NCI-H2107 treated with DMSO at 0.1 percent for 48 hours (cell line): ENCODE measurements around the gene VKORC1.
A peak's percentile ranks its signal among the peaks of the same experiment; 100 is the strongest.
"Not testable (repeated sequence)": the region's sequence is repeated elsewhere in the genome, so short reads cannot be mapped to it uniquely, and the experiment has no call there.

Experiments used
- DNase-seq: peaks from one replicate; lab custom pipeline; 2025; ENCODE audit not compliant: unreplicated experiment; lab: John Stamatoyannopoulos, UW

VKORC1 gene

DNA sequence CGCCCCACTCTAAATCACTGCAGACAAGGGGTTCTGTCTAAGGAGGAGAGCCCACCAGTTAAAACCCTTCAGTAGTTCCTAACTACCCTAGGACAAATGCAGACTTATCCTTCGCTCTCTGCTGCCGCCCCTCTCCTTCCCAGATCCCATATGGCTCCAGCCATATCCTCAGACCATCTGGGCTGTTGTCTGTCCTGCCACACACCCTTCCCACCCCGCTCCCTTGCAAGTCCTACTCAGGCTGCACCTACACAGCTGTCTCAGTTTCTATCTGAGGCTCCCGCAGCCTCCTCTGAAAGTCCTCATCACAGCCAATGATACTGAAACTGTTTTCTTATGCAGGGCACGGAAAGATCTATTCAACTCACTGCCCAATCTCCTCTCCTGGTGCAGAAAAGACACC, 12.9 kb upstream of the VKORC1 start:
- no peak for DNase-seq

DNA sequence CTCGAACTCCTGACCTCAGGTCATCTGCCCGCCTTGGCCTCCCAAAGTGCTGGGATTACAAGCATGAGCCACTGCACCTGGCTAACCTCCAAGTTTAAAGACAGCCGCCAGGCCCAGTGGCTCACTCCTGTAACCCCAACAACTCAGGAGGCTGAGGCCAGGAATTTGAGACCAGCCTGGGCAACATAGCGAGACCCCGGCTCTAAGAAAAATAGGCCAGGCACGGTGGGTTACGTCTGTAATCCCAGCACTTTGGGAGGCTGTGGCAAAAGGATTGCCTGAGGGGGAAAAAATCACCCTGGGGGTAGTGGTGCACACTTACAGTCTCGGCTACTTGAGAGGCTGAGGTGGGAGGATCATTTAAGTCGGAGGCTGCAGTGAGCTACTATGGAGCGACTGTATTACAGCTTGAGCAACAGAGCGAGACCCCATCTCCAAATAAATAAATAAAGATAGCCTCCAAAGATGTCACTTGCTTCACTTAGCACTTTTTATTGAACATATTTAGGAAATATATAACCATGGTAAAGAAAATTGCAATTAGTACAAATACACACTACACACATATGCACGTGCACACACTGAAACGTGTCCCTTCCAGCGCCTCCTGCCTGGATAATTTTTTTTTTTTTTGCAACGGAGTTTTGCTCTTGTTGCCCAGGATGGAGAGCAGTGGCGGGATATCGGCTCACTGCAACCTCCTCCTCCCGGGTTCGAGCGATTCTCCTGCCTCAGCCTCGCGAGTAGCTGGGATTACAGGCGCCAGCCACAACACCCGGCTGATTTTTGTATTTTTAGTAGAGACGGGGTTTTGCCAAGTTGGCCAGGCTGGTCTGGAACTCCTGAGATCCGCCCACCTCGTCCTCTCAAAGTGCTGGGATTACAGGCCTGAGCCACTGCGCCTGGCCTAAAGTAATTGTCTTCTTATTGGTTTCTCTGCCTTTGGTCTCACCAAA, 12.2 kb upstream of the VKORC1 start:
- DNase-seq, result no peak

DNA sequence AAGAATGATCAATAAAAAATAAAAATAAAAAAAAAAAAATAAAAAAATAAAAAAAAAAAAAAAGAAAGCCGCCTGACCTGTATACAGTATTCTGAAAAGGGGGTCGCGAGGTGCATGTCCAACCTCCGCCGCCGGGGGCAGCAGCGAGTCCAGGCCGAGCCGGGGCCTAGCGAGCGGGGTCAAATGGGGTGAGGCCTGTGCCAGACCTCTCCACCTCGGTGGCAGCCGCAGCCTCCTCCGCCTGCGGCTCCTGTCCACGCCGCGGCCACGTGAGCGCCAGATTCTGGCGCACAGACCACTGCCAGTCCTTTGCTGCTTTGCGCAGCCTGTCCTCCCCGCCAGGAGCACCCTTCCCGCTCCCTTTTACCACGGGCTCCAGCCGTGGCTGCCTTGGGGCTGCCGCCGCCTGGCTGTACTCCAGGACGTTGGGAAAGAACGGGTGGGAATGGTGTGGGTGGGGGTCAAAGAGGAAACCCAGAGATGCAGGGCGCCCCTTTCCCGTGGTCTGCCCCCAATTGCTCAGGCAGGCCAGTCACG, 11.1 kb upstream of the VKORC1 start:
- DNase-seq, result peak; percentile 11

DNA sequence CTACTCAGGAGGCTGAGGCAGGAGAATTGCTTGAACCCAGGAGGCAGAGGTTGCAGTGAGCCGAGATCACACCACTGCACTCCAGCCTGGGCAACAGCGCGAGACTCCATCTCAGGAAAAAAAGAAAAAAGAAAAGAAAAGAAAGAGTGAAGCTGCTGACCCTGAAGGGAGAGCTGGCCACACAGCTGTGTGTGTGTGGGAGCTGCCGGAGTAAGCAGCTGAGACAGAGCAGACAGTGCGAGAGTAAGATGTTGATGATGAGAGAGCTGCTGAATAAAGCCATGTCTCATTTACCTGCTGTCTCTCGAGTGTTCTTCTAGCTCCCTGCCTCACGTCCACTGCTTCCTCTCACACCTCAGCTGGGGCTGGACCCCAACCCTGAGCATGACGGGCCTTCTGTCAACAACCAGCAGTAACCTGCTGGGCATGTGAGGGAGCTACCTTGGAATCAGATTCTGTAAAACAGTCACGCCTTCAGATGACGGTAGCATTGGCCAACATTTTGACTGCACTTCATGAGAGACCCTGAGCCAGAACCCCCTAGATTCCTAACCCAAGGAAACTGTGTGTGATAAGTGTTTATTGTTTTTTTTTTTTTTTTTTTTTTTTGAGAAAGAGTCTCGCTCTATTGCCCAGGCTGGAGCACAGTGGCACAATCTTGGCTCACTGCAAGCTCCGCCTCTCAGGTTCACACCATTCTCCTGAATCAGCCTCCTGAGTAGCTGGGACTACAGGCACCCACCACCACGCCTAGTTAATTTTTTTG, 6.5 kb upstream of the VKORC1 start:
- not testable (repeated sequence) for DNase-seq

DNA sequence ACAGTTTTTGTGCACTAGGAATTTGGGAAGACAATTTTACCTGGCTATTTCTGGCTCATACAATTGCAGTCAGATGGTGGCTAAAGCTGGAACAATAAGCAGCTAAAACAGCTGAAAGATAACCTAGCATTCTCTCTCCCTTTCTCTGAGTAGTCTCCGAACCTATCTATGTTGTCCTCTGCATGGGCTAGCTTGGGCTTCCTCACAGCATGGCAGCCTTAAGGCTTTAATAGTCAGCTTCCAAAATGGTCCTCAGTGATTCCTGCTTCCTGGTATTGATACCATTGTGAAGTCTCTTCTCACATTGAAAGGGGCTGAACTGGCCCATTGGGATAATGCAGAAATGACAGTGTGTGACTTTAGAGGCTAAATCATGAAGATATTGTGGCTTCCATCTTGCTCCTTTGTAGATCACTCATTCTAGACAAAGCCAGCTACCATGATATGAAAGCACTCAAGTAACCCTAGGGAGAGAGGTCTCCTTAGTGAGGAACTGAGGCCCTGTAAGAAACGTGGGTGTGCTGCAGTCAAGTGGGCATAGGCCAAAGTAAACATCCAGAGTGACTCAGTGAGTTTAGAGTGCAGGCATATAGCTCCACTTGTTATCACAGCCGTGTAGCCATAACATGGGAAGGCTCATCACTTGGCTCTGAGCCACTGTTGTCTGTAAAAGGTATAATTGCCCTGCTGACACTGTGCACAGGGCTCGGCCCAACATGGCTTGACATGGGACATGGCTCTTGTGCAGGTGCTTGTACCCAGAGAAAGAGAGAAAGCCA, 5.5 kb upstream of the VKORC1 start:
- DNase-seq, result no peak

DNA sequence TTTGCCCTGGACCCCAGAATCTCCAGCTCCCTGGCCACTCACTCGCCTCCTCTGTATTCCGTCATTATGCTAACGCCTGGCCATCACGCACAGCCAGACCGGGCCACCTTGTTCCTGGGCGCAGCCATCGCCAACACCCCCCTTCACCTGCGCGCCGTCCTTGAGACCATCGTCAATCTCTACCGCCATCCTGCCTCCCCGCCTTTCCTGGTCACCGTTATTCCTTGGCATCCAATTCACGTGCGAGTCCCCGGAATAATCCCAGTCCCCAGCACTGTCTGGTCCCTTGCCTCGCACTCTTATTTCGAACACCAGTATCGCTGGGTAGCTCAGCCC, 541 bp downstream of the VKORC1 start:
- no peak for DNase-seq

DNA sequence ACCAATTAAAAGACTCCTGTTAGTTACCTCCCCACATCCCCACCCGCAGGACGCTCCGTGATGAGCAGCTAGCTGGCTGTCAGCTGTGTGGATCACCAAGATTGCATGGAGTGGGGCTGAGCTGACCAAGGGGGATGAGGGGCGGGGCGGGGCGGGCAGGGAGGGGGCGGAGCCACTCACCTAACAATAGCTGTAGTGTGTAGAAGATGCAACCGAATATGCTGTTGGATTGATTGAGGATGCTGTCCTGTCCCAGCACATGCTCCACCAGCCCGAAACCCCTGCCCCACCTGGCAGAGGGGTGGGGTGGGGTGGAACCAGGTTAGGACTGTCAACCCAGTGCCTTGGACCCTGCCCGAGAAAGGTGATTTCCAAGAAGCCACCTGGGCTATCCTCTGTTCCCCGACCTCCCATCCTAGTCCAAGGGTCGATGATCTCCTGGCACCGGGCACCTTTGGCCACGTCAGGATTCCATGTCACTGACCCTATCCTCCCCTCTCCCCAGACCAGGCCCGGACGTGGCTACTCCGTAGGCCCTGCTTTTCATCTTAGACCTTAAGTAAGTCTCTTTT, 1.4 kb downstream of the VKORC1 start:
- peak; percentile 2 for DNase-seq

DNA sequence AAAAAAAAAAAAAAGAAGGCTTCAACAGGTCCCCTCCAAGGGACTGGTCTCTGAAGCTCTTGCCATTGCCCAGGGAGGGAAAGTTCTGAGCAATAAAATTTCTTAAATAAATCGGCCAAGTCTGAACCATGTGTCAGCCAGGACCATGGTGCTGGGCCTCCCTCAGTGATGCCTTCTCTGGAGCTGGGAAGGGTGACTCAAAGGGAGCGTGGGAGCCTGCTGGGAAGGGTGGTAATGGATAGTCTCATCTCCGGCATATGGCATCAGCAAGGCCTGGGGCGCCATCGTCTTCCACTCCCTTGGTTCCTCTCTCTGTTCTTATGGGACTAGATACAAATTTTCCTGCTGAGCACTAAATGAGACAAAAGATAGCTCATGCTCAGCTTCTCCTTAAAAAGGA, 2.3 kb downstream of the VKORC1 start:
- DNase-seq, result no peak

DNA sequence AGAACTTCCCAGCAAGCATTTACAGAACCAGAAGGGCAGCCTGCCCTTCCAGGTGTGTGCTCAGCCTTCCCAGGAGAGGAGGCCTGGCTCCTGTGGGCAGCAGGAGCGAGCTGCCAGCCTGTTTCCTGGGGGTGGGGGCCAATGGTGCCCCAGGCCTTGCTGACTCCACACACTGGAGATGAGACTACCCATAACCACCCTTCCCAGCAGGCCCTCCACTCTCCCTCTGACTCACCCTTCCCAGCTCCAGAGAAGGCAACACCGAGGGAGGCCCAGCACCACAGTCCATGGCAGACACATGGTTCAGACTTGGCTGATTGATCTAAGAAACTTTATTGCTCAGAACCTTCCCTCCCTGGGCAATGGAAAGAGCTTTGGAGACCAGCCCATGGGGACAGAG, 4.1 kb downstream of the VKORC1 start:
- DNase-seq, result no peak

DNA sequence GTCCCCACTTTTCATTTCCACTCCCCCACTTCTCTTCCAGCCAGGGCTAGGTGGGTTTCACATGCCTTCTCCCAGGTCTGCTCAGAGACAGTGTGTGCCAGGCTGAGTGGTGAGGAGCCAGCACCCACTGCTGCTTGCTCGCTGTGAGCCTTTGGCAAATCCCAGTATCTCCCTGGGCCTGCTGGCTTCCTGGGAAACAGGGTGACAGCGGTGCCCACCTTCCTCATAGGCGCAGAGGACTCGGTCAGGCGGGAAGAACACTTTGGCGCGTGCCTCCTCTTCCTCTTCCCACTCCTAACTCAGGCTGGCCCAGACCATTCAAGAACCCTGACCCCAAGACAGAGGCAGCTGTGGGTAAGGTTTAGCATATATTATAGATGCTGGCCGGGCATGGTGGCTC, 5.4 kb downstream of the VKORC1 start:
- DNase-seq, result no peak

DNA sequence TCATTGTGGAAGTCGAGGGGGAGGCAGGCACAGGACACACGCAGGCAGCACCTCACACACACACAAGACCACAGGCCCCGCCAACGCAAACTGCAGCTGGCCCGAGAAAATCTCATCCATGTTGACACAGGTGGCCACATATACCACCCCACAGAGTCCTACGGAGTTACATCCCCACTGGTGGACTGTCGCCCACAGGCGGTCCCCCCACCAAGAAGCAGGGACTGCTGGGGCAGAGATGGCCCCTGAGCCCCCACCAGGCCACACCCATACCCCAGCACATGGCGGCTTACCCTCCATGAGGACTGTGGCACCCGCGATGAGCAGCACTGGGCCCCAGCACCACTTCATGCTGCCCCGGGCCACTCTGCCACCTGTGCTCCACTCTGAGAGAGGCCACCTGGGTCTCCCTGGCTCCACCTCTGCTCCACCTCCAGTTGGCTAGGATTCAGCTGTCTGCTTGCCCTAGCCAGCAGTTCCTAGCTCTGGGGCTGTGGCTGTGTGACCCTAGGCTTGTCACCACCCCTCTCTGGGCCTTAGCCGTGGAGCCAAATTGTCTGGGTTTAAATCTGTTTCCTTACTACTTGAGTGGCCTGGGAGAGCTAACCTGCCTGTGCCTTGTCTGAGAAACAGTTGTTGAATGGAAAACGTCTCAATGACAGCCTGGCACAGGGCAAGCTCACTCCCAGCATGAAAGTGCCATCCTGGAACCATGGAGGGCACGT, 6.0 kb downstream of the VKORC1 start, which contains the start of gene PRSS53:
TSS of gene PRSS53 (minus strand) at position 485 of the 725 bp plus-strand sequence. CDS start at position 351, 134 bp downstream.
- DNase-seq, result no peak

DNA sequence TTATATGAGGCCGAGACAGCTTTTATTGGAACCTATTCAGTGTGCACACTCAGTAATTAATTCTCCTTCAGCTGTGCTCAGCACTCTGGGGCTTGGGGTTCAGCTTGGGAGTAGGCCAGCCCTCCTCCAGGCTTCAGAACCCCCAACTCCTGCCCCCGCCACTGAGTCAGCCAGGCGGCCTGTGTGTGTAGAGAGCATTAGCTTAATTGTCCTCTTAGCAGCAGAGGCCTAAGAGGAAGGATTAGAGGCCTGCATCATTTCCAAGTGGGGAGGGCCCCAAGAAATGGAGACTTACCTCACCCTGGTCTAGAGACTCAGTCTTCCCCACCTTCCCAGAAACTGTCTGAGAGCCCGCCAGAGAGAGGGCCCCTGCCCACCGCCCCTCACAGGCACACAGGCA, 6.6 kb downstream of the VKORC1 start:
- no peak for DNase-seq

DNA sequence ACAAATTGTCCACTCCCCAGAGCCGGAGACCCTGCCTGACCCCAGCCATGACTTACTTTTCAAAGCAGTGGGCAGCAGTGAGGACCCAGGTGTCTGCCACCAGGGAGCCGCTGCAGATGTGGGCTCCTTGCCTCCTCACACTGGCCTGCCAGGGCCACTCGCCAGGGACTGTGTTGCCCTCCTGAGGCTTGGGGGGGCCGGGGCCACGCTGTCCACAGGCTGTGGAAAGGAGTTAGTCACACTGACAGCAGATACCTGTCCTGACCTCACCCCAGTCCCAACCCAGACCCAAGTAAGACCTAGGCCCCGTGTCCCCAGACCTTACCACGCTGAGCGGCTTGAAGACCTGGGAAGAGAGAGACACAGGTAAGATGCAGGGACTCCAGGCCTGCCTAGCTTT, 7.1 kb downstream of the VKORC1 start:
- DNase-seq, result no peak

DNA sequence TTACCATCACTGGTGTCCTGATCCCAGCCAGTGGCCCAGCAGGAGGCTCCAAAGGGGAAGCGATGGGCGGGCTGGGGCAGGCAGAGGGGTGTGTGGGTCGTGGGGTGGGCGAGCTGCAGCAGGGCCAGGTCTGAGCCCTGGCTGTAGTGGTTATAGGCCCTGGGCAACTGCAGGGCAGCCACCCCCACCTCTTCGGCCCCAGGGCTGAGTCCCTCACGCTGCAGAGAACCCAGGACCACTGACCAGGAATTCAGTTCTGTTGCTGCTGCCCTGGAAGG, 8.0 kb downstream of the VKORC1 start:
- DNase-seq, result no peak

DNA sequence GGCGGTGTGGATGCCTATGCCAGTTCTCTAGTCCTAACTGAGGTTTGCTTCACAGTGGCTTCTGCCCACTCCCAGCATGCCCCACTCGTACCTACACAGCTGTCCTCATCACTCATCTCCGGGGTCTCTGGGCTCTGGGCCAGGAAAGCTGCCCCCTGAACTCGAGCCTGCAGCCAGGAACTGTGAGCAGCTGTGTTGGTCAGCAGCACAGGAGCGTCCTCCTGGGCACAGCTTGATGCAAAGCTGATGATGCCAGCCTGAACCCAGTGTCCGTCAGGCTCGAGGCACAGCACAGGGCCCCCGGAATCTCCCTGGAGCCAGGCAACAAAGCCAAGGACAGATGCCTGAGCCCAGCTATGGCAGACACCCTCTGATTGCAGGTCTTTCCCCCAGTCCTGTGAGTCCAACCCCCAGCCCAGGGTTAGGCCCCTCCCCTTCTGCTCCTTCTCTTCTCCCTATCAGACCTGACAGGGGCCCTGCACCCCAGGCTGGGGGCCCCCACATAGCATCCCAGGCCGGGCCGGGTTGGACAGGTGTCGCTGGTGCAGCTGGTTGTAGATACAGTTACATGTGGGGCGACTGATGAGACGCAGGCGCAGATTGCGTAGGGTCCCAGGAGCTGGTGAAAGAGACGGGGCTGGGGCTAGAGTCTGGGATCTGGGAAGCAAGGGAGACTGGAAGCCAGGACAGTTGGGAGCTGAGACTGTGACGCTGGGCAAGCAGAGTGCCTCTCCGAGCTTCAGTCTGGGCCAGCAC, 8.5 kb downstream of the VKORC1 start:
- DNase-seq, result no peak

DNA sequence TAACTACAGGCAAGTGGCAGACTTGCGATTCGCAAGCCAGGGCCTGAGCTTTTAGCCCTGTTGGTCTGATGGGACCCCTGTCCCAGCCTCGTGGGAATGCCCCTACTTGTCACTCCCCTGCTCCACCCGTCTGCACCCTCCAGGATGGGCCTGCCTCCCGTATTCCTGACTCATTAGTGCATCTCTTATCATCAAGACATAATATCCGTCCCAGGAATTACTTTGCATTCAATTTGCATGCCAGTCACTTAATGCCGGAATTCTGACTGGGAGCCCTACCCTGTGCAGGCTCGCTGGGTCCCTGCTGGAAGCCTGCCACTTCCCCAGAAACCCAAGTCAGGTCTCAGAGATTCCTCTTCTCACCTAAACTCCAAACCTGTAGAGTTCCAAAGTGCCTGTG, 9.2 kb downstream of the VKORC1 start:
- no peak for DNase-seq

DNA sequence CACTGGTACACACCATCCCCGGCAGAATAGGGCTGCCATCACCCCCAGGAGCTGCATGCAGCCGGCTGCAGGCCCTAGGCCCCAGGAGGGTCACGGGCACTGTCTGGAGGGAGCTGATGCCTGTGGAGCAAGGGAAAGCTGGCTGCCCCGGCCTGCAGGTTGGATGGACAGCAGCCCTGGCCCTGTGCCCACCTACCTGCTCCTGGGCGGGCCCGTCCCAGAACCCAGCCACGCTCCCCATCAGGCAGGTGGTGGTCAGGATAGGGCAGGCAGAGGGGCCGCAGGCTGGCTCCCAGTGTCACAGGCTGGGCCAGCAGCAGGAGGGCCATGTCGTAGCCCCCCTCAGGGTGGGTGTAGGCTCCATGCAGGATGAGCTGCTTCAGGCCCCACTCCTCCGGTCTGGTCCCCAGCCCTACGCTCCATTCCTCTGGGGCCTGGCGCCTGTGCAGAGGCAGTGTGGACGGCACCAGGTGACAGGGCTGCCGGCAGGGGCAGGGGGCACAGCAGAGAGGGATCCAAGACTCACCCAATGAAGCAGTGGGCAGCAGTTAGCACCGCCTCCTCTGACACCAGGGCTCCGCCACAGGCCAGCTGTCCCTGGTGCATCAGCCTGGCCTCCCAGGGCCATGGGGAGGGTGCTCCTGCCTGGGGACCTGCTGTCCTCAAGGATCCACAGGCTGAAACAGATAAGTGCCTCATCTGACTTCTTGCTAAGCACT, 9.9 kb downstream of the VKORC1 start:
- no peak for DNase-seq

DNA sequence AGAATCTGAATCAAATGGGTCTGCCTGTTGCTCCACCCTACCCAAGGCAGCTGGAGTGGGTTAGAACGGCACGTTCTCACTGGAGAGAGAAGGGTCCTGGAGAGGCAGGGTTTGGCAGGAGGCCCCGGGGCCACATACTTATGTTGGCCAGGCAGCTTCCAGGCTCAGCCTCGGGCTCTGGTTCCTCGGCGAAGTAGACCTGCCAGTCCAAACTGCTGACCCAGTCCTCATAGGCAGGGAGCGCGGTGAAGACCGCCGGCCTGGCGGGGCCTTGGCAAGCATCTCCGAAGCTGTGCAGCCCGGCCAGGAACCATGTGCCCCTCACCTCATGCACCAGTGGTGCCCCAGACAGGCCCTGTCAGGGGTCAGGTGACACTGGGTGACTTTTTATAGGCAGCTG, 10.6 kb downstream of the VKORC1 start:
- DNase-seq, result no peak

DNA sequence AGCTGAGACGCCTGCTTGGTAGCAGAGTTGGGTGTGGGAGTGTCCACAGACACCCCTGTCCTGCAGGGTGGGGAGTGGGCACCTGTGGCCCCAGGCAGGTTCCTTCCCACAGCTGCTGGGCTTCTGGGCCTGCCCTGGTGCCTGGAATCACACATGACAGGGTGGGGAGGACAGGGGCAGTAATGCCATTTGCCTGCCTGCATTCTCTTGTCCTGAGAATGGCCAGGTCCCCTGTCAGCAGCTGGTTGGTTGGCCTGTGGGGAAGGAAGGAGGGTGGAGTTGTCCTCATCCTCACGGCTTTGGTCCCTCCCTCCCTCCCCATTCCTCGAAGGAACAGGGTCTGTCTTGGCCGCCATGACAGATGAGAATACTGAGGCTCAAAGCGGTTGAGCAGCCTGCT, 11.0 kb downstream of the VKORC1 start:
- no peak for DNase-seq
